HG03354 (cell line): ENCODE measurements around the gene WASF2.
"Not testable (repeated sequence)": the region's sequence is repeated elsewhere in the genome, so short reads cannot be mapped to it uniquely, and the experiment has no call there.

Source experiments
- ATAC-seq: cut with Tn5 transposase; IDR thresholded peaks from one replicate; pipeline ENCODE4 v1.9.1; 2021; ENCODE audit warnings: mild to moderate bottlenecking; ENCODE audit not compliant: unreplicated experiment, poor library complexity, severe bottlenecking

Gene WASF2

GRCh38 chr1:27489973-27490741, at the start of gene WASF2:
Gene WASF2 (minus strand): TSS chr1:27490167. CDS start chr1:27428890, 61,277 bp downstream.
- peak; percentile 87 for ATAC-seq

- no peak for ATAC-seq
Observed at GRCh38 chr1:27538793-27539192, 48.8 kb upstream of the WASF2 start.

- not testable (repeated sequence) for ATAC-seq
Observed at GRCh38 chr1:27538305-27538676, 48.3 kb upstream of the WASF2 start.

- no peak for ATAC-seq
Observed at GRCh38 chr1:27536767-27537166, 46.8 kb upstream of the WASF2 start.

- ATAC-seq = no peak
Observed at GRCh38 chr1:27536010-27536757, 46.2 kb upstream of the WASF2 start.

- no peak for ATAC-seq
Observed at GRCh38 chr1:27535386-27535785, 45.4 kb upstream of the WASF2 start.

GRCh38 chr1:27531959-27532685, 42.2 kb upstream of the WASF2 start:
- ATAC-seq = no peak

GRCh38 chr1:27530192-27530591, 40.2 kb upstream of the WASF2 start:
- no peak for ATAC-seq

- no peak for ATAC-seq
Observed at GRCh38 chr1:27529704-27530018, 39.7 kb upstream of the WASF2 start.

- ATAC-seq = no peak
Observed at GRCh38 chr1:27528818-27529703, 39.1 kb upstream of the WASF2 start.

- peak; percentile 47 for ATAC-seq
Observed at GRCh38 chr1:27527890-27528817, 38.2 kb upstream of the WASF2 start.

GRCh38 chr1:27527223-27527889, 37.4 kb upstream of the WASF2 start:
- ATAC-seq = peak; percentile 44

- no peak for ATAC-seq
Observed at GRCh38 chr1:27526569-27527222, 36.7 kb upstream of the WASF2 start.

- ATAC-seq = peak; percentile 50
Observed at GRCh38 chr1:27525296-27526272, 35.6 kb upstream of the WASF2 start.

- ATAC-seq = no peak
Observed at GRCh38 chr1:27523337-27524020, 33.5 kb upstream of the WASF2 start.
